GM12891 (cell line): ENCODE data around the gene HEATR5A.

Experiments used
- PAX5 ChIP-seq: IDR thresholded peaks from 2 replicates; pipeline ENCODE4 v1.6.1; 2011; ENCODE audit warnings: low read length, moderate library complexity, mild to moderate bottlenecking; ENCODE audit not compliant: insufficient read depth, severe bottlenecking
- POLR2AphosphoS5 ChIP-seq: IDR thresholded peaks from 2 replicates; pipeline ENCODE4 v1.6.1; 2011; ENCODE audit warnings: low read depth, low read length, control low read depth

- no peak for TF ChIP-seq PAX5
- no peak for TF ChIP-seq POLR2AphosphoS5
Measured at GRCh38 chr14:31339743-31340142, 80.6 kb downstream of the HEATR5A start.
